Smooth muscle cell of the umbilical artery (primary cell): ENCODE measurements around the gene CLNK. TPM values are rescaled to one million over a fixed set of nuclear protein-coding genes. Genes with fewer than 3 reads are reported as not detected.

Experiments used
- total RNA-seq: library from RNA; depleted of rRNA; stranded (reverse); fragments of >200 nt; gene quantifications from 2 replicates; pipeline ENCODE4 v1.2.3, GENCODE V29; 2014

Gene CLNK, protein sequence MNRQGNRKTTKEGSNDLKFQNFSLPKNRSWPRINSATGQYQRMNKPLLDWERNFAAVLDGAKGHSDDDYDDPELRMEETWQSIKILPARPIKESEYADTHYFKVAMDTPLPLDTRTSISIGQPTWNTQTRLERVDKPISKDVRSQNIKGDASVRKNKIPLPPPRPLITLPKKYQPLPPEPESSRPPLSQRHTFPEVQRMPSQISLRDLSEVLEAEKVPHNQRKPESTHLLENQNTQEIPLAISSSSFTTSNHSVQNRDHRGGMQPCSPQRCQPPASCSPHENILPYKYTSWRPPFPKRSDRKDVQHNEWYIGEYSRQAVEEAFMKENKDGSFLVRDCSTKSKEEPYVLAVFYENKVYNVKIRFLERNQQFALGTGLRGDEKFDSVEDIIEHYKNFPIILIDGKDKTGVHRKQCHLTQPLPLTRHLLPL
- total RNA-seq: not detected in 2 replicates

DNA sequence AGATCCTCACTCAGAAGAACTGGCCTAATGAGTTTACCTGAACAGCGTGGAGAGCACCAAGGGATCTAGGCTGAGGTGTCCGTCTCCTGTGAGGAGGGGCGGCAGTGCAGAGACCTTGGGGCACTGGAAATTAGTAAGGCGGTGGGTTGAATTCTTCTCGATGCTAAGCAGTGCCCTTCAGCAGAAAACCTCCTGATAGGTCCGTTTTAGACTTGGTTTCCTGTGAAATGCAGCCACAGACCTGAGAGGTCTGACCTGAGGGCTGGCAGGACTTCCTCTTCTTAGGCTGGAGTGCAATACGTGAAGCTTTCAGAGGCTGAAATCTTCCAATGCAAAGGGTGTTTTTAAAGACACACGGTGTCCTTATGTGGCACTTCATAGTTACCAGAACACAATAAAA is at the start of gene CLNK:
Gene CLNK (minus strand): TSS at position 138 of the 400 bp plus-strand sequence. CDS start 16,899 bp downstream, outside the sequence.

DNA sequence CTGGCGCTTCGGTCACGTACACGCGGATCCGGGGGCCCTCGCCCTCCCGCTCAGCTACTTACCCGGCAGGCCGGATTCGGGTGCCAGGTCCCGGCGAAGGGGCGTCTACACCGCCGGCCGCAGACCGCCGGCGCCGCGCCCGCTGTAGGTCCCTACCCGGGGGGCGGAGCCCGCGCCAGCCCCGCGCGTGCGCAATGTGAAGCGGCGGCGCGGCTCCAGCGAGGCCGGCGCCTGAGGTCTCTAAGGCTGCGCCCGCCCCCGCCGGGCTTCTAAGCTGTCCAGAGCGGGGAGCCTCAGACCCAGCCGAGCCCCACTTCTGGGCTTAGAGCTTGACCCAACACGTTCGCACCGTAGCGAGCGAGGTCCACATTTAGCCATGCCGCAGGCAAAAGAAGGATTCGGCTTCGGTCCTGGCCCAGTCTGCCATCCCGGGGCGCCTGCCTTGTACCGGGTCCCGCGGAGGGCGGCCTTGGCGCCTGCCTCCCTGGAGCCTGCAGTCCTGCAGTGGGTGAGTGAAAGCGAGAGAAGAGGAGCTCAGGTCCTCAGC is 227.2 kb downstream of the CLNK start, which contains the start of gene ZNF518B:
Gene ZNF518B (minus strand): TSS at position 172 of the 547 bp plus-strand sequence. CDS start 11,098 bp downstream, outside the sequence.

Other genes with a start within 250 kb of the CLNK start
- 37.4 and 39.5 TPM in 2 replicates for gene ZNF518B, start 227.3 kb downstream of the CLNK start, total RNA-seq